Left lobe of liver (tissue), 2 donors: ENCODE results near the gene RIC8B. TPM values are rescaled to one million over a fixed set of nuclear protein-coding genes. Genes with fewer than 3 reads are reported as not detected.

Experiments
- ATAC-seq: fragments of 200-7000 bp; cut with Tn5 transposase; one replicate; pipeline ENCODE4 v1.9.1; 2020; ENCODE audit warnings: mild to moderate bottlenecking, moderate library complexity
- DNase-seq: peaks from one replicate; pipeline ENCODE4 v3.0.0-alpha.2; 2020; ENCODE audit warnings: low spot score
- total RNA-seq: library from RNA; stranded (reverse); gene quantifications from one replicate; pipeline ENCODE4 v1.2.1, GENCODE V29; 2021
- donor health status: DM: no; HTN: no; CAD: no; lungs with moderate emphysema.
- donor health status: DM: no; HTN: yes; CAD: no.

Gene RIC8B
- total RNA-seq, 1 donor from 2014 or later: 9.6 TPM

DNA sequence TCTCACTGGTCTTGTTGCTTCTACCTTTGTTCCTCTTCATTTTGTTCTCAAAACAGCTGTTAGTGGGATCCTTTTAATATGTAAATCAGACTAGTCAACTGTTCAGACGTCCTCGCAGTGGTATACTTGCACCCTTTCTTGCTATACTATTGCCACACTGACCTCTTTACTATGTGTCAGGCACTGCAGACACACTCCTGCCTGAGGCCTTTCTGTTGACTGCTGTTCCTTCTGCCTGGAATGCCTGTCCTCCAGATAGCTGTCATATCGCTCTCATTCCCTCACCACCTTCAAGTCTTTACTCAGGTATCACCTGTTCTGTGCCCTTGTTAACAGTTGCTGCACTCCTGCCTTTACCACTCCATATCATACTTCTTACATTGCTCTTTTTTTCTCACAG, 91.2 kb downstream of the RIC8B start:
- DNase-seq (no peak), ATAC-seq (no peak)

DNA sequence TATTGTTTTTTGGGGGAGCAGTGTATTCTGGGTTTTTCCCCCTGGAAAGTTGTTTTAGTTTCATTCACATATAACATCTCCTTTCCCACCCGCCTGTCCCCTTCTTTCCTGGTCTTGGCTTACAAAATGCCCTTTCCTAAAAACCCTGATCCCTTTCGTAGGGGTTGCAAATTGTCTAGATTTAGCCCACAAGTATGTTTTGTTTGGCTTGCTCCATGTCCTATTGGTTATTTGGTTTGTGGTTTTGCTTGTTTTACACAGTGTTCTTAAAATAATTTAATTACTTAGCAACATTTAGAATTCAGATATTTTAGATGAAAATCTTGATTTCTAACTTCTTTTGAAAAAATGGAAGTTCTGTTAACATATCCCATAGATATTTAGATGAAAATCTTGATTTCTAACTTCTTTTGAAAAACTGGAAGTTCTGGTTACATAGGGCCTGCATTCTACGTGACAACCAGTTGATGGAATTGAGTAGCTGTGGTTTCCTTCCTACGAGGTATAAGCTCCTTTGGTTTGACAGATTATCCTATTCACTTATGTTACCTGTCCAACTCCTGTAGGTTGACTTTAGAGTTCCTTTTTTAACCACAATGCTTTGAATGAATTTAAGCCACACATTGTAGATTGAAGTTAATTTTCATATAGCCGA, 92.1 kb downstream of the RIC8B start:
- DNase-seq (no peak), ATAC-seq (no peak)

- DNase-seq: no peak
- no peak for ATAC-seq
Measured at GRCh38 chr12:106867651-106868050, 93.2 kb downstream of the RIC8B start.

GRCh38 chr12:106868982-106869700, 94.7 kb downstream of the RIC8B start:
- ATAC-seq: no peak
- no peak for DNase-seq

- ATAC-seq: no peak
Measured at GRCh38 chr12:106870116-106870515, 95.6 kb downstream of the RIC8B start.

DNA sequence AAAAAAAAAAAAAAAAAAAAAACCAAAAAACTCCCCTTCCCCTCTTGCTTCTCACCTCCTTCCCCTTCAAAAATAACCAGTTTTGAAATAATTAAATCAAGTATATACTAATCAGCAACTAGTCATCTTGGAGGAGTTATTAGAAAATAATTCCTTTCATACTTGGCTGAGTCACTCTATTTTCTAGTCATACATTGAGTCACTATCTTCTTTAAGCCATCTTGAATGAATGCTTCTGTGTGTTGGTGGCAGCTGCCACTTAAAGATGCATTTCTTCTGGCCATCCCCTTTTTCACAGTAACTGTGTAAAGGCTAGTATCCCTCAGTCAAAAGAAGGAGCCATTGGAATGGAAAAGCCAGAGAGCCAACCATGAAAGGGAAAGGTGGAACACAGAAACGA, 97.0 kb downstream of the RIC8B start:
- no peak for DNase-seq
- no peak for ATAC-seq

More at GRCh38 chr12:106870116-106870515, 95.6 kb downstream of the RIC8B start:
- no peak for DNase-seq

DNA sequence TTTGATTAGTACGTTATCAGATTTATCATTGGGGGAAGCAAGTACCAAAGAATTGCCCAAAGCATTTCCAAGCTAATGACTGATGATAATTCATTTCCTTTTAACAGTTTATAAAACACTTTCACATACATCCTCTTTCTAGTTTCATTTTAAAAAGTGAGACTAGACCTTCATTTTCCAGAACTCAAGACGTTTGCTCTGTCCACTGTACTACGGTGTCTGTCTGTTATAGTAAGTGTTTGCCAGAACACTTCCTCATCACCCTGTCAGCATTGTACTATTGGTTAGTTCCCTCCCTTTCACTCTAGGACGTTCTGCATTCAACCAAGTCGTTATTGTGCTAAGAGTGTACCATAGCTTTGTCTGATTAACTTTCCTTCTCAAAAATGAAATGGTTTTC, 99.5 kb downstream of the RIC8B start:
- DNase-seq (no peak), ATAC-seq (no peak)

DNA sequence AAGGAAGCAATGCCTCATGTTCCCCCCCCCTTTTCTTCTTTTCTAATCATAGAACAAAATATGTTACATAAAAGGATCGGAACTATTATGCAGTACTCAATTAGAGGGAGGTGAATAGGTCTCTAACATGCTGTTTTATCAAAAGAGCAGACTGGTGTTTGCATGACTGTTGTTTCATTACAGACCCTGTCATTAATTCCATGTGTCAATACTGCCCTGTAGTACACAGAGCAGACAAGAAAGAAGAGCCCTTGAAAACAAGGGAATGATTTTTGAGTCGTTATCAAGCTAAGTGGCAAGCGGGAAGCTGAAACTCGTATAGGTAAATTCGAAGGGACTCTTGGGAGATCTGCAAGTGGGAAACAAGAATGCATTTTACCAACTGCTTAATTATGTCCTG, 104.3 kb downstream of the RIC8B start:
- ATAC-seq (no peak), DNase-seq (no peak)

DNA sequence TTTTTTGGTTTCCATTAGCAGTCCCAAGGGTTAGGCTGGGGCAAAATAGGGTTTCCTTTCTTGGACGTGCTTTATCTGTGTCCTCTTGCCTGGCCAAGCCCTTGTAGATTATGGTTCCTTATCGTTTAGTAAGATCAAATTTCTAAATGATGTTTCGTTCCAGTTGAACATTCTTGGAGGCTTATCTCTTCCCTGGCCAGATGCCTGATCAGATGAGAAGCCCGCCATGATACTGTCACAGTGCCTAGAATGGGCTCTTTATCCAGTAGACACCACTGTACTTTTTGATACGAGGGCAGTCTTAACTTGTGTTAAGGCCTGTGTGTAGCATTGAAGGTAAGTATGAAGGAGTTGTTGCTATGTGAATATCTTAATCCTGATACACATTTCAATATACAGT, 105.1 kb downstream of the RIC8B start:
- ATAC-seq (no peak), DNase-seq (no peak)

DNA sequence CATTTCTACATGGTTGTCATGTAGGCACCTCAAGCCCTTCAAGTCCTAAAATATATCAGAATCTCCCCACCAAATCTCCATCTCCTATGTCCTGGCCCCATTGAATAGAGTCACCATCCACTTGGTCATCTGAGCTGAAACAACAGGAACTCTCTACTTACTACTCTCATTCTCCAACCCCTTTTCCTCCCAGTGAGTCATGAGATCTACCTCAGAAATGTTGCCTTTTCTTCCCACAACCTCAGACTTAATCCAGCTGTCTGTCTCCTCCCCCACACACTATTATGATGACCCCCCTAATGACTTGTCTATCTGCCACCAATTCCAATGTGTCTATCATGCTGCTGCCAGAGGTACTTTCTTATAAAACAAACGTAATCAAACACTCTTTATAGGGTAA, 108.9 kb downstream of the RIC8B start:
- no peak for ATAC-seq

DNA sequence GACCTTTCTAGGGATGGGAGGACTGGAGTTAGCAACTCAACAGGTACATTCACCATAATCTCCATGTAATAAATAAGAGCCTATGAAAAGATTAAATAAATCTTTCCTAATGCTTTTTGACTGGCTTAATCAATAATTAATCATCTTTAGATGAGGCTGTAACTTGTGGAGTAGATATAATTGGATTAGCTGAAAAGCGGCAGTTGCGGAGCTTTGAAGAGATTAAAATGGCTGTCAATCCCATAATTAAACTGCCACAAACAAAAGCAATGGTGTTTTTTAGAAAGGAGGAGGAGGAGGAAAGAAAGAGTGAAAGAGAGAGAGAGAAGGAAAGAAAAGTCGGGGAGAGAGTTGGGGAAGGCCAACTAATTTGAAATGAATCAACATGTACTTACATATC, 110.5 kb downstream of the RIC8B start:
- ATAC-seq: no peak
- DNase-seq: no peak

More for the DNA sequence above, 108.9 kb downstream of the RIC8B start:
- no peak for DNase-seq

DNA sequence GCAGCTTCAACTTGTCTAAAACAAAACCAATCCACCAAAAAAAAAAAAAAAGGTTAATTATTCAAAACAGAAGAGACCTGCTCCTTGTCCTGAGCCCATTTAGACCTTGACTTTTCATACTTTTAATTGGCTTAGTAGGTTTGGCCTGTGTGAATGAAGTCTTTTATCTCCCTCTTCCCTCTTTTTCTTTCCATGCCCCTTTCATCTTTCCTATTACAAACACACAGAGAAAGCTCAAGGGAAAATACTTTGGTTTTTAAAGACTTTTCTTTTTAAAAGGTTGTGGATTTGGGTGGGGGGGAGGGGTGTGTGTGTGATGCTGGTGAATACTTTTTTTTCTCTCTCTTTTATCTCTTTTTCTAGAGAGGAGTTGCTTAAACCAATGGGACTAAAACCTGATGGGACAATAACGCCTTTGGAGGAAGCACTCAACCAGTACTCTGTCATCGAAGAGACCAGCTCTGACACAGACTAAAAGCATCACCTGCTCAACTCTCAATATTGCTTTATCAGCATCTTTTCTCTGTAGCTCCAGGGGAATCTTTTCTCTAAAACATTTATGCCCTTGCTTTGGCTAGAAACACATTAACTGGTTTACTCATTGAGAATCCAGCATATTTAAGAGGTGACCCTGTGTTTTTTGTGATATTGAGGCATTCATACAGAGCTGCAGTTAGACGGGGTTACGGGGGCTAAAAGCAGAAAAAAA, 111.2 kb downstream of the RIC8B start:
- no peak for ATAC-seq
- no peak for DNase-seq

DNA sequence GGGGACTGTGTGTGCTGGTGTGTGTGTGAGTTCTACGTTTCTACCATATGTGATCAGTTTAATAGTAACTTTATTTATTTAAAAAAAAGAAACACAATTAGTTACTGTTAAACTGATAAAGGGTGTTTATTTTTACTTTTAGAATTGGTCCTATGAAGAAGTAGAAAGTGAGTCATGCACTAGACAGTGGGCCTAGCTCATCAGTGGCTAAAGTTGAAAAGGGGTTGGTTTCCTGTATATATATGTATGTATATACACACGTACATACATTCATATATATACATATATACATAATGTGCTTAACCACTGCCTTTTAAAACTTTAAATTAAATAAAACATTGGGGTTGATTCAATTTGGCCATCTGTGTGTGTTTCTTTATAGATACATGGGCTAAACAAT, 112.5 kb downstream of the RIC8B start:
- ATAC-seq: no peak
- no peak for DNase-seq

DNA sequence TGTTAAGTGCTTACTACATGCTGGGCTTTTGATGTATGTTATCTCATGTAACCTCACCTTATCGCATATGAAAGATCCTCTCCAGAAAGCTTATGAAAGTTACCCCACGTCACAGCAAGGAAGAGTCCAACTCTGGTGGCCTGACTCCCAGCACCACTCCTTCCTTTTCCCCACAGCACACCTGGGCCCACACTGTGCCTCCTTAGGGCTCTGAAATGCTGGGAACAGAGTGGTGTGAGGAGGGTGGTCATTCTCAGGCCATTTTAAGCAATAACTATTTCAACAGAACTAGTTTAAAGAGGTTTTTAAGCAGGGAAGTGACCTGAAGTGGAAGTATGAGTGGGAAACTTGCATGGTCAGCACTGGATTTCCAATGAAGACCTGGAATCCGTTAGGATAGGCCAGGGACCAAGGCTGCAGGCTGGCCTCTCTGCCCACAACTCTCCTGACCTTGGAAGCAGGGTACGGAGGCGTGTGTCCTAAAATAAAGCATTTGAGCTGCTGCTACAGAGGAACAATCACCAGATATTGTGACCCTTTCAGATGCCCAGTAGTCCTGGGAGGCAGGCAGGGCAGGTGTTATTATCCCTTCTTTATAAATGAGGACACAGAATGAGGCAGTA, 114.0 kb downstream of the RIC8B start:
- DNase-seq (no peak), ATAC-seq (no peak)

DNA sequence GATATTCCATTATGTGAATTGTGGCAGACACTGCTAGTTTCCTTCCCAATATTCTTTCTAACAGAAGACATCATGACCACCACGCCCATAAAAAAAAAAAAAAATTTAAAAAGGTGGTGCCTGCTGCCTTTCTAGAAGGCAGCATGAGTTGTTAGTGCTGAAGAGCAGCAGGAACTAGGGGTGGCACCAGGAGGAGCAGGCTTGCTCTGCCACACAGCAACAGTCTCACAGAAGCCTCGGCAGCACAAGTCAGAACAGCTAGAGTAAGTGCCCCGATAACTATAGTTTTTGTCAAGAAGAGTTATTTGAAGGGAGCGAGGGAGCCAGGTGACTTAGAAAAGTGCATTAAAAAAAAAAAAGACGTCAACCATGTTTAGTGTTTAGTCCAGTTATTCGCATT, 114.8 kb downstream of the RIC8B start:
- no peak for DNase-seq
- ATAC-seq: no peak

DNA sequence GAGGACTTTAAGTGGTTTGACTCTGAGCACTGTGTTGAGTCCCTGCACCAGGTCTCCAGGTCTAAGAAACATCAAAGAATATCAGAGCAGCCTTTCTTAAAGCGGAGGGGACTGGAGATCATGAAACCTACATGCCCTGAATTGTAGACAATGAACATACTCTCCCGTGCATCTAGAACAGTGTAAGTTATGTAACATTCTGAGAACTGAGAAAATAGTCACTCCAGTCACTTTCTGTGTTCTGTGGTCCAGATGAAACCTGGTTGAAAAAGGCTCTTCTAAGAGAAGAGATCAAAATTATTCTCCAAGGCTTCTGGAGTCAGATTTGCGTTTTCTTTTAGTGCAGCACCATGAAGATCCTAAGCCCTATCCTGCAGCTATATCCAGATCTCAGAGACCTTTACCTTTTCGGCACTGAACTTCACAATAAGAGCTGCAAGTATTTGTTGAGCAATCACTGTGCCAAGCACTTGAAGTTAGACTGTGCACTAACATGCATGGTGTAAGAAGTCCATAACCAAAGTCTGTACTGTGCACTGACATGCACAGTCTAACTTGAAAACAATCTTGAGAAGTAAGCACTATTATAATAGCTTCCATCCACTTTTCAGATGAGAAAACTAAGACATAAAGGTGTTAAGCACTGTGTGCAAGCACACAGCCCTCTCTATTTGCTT, 115.6 kb downstream of the RIC8B start:
- DNase-seq (no peak), ATAC-seq (peak; percentile 36)

DNA sequence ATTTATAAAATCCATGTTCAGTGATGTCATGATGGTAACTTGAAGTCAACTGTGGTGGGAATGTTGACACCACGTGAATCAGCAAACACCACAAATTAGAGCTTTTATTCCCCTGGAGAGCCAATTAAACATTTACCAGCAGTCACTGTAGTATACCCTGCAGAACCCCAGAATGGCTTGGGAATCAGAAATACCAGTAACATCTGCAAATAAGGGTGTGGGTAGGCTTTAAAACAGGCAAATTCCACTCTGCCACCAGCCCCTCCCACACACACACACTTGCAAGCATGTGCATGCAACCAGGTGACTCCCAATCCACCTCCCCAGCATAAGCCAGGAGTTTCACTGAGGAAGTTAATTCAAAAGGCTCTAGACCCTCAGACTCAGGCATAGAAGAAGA, 117.6 kb downstream of the RIC8B start:
- ATAC-seq (no peak), DNase-seq (no peak)

DNA sequence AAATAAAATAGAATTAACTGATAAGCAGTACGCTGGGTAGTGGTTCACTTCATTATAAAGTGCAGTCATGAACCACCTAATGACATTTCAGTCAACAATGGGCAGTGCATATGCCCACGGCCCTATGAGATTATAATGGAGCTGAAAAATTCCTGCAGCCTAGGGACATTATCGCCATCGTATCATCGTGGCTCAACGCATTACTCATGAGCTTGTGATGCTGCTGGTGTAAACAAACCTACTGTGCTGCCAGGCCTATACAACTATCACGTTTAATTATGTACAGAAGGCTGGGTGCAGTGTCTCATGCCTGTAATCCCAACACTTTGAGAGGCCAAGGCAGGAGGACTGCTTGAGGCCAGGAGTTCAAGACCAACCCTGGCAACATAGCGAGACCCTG, 119.0 kb downstream of the RIC8B start:
- DNase-seq (no peak), ATAC-seq (no peak)

- DNase-seq (no peak), ATAC-seq (no peak)
Measured at GRCh38 chr12:106894774-106895173, 120.3 kb downstream of the RIC8B start.

GRCh38 chr12:106896603-106897002, 122.1 kb downstream of the RIC8B start:
- no peak for DNase-seq
- ATAC-seq: no peak

DNA sequence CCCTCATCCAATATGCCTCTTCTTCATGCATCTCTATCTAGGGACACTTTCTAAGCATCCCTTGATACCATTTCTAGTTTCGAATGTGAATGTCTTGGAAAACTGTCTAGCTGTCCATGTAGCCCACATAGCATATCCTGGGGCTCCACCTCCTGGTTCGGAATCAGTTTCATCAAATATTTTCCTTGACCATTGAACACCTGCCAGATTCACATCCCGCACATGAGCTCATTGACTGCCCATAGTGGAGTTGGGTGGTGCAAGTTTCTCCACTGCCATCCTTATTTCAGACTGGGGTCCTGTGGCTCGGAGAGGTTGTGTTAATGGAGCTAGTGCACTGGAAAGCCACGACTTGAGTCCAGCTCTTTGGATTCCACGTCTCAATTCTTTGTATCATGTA, 122.6 kb downstream of the RIC8B start:
- no peak for ATAC-seq
- DNase-seq: no peak
